HG03521 (cell line): ENCODE measurements around the gene SLC27A5.
"Not testable (repeated sequence)": the region's sequence is repeated elsewhere in the genome, so short reads cannot be mapped to it uniquely, and the experiment has no call there.

Experiments
- ATAC-seq: cut with Tn5 transposase; IDR thresholded peaks from one replicate; pipeline ENCODE4 v1.9.1; 2021; ENCODE audit warnings: mild to moderate bottlenecking, moderate library complexity; ENCODE audit not compliant: unreplicated experiment

The SLC27A5 gene

DNA sequence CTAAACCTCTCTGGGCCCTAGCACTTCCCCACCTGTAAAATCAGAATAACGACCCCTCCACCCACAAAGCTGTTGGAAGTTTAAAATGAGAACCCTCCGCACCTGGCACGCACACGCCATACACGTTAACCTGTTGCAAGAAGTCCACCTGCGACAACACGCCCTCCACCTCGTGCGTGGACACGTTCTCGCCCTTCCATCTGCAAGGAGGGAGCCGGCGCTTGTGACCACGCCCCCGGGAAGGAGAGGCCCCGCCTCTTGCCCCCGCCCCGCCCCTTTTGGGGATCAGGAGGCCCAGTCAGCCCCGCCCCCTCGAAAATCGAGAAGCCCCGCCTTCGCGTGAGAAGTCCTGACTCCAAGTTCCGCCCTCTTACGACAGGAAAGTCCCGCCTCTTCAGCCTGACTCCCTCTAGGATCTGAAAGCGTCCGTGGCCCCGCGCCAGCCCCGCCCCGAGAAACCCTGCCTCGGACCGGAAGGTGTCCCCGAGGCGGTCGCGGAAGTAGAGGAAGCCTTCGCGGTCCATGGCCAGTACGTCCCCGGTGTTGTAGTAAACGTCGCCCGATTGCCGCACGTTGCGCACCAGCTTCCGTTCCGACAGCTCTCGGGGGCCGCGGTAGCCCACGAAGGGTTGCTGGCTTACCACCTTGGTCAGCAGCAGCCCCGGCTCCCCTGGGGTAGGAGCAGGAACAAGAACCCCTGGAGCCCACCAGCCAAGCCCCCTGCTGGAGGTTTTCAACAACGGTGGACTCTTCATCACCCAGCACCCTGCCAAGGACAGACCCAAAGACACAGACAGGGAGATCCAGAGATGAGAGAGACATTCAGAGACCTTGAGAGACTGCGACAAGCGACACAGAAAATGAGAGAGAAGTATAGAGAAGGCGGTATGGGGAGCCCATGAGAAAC, 12.5 kb downstream of the SLC27A5 start:
- peak; percentile 89 for ATAC-seq

DNA sequence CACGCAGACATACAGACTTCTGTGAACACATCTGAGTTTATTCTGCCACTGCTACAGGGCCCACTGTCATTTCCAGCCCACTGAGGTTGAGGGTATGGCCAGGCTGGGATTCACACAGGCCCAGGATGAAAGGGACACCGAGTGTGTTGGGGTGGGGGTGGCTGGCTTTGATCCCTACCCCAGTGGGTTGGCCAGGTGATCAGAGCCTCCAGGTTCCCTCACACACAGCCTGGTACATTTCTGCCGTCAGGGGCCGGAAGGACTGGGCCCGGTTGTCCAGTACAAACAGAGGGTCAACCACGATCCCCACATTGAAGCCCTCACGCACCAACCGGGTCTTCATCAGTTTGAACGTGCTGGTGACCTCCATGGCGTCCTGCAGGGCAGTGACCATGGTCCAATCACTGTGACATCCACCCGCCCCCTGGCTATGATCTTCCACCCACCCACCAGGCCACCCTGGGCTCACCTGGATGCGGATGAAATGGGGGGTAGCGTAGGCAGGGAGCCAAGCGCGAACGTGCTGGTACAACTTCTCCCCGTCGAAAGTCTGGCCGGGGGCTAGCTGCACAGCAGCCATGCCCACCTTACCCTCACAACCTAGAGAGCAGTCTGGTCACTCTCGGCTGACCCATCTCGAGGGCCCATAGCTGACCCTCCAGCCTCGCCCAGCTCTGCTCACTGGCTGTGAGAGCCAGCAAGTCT, 13.3 kb downstream of the SLC27A5 start:
- ATAC-seq = no peak

DNA sequence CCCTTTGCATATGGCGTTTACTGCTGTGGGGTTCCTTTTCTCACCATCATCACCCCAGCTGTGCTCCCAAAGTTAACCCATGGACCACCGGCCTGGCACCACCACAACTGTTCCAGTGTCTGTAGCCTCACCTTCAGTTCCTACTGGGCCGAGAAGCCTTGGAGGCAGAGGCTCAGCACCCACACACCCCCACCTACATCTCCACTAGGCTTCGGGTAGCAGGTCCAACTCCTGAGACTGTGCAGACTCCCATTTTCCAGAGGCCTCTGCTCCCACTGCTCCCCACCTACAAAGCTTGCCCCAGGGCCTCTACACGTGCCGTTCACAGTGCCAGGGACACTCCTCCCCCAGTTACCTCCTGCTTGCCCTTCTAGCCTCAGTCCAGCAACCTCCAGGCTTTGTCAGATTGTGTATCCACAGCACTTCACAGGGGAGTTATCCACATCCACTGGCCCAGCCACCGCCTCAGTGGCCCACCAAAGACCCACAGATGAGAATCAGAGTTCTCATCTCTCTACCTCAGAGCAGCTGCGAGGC, 14.1 kb downstream of the SLC27A5 start:
- ATAC-seq = no peak

DNA sequence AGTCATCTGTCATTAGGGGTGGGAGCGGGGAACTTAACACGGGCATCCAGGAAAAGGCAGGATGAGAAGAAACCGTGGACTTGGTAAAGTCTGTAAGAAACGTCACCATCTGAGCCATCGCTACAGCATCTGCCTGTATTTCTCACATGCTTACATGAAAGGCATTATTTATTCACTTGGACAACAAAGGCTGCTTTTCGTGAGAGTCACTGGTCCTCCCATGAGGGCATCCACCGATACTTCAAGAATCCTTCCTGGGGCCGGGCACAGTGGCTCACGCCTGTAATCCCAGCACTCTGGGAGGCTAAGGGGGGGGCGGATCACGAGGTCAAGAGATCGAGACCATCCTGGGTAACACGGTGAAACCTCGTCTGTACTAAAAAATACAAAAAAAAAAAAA, 19.5 kb downstream of the SLC27A5 start:
- no peak for ATAC-seq

DNA sequence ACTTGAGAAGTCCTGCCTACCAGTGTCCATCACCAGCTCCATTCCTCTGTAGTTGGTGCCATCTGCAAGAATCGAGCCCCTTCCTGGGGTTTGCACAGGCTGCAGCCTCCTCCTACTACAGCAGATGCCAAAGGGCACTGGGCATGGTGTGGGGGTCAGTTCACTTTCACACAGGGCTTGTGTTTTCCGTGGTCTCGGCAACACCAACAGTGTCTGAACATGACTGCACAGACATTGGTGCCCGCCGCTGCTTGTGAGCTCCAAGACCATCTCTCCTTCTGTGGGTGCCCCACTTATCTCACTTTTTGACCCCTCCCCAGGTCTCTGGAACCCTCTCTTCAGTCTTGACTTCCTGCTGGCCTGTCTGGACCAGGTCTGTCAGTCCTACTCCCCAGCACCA, 20.4 kb downstream of the SLC27A5 start:
- no peak for ATAC-seq

DNA sequence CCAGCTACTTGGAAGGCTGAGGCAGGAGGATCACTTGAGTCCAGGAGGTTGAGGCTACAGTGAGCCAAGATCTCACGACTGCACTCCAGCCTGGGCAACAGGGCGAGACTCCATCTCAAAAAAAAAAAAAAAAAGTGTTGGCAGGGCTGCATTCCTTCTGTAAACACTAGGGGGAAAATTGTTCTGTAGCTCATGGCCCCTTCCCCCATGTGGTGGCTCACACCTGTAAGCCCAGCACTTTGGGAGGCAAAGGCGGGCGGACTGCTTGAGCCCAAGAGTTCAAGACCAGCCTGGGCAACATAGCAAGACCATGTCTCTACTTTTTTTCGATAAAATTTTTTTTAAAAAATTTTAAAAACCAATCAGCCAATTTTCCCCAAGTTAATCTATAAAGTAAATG, 27.4 kb downstream of the SLC27A5 start:
- ATAC-seq = not testable (repeated sequence)

DNA sequence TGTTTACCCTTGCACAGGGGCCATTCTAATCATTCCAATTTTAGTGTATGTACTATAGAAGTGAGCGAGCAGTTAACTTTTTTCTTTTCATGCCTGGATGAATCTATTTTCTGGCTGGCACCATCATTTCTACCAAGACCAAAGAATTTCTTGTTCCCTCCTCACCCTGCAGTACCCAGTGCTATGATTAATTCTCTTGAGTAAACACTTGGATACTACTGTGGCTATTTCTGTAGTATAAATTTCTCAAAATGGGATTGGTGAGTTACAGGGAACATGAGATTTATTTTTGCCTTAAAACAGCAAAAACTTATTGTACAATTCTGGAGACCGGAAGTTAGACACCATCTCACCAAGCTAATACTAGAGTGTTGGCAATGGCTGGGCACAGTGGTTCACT, 28.0 kb downstream of the SLC27A5 start:
- no peak for ATAC-seq

DNA sequence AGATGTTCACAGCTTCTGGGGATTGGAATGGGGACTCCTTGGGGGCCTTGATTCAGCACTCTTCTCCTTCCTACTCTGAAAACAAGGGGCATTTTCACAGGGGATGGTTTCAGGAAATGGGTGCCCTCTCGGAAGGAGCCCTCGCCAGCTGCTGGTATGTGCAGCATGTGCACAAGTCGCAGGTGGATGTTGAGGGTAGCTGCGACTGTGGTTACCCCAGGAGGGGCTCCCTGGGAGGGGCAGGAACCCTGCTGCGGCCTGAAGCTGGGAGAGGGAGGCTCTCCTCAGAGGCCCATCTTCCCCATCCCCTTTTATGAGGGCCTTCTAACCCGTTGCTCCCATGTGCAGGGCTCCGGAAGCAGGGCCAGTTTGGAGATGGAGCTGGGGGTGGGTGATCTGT, 29.4 kb downstream of the SLC27A5 start:
- no peak for ATAC-seq

DNA sequence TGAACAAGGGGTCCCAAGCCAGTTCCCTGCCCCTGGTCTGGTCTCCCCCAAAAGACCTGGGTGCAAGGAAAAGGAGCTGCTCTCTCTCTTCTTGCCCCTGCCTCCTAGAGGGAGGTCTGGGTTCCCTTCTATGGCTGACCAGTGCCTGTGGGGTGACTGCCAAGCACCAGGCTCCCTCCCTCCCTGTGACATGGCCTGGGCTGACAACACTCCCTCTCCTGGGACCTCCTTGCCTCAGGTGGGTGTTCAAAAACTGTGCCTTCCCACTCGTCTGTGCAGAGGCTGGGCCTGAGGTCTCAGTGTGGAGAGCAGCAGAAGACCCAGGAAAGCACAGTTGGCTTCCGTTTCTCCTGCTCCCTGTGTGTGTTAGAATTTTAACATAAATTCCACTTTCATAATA, 31.0 kb downstream of the SLC27A5 start:
- no peak for ATAC-seq

DNA sequence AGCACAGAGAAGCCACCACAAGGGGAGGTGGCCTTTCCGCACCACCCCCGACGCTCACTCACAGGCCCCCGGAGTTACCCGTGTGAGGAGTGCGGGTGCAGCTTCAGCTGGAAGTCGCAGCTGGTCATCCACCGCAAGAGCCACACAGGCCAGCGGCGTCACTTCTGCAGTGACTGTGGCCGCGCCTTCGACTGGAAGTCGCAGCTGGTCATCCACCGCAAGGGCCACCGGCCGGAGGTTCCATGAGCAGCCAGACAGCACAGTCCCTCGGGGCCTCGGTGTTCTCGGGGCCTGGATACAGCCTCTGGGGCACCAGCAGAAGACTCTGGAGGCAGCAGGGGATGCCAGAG, 31.3 kb downstream of the SLC27A5 start:
- no peak for ATAC-seq

DNA sequence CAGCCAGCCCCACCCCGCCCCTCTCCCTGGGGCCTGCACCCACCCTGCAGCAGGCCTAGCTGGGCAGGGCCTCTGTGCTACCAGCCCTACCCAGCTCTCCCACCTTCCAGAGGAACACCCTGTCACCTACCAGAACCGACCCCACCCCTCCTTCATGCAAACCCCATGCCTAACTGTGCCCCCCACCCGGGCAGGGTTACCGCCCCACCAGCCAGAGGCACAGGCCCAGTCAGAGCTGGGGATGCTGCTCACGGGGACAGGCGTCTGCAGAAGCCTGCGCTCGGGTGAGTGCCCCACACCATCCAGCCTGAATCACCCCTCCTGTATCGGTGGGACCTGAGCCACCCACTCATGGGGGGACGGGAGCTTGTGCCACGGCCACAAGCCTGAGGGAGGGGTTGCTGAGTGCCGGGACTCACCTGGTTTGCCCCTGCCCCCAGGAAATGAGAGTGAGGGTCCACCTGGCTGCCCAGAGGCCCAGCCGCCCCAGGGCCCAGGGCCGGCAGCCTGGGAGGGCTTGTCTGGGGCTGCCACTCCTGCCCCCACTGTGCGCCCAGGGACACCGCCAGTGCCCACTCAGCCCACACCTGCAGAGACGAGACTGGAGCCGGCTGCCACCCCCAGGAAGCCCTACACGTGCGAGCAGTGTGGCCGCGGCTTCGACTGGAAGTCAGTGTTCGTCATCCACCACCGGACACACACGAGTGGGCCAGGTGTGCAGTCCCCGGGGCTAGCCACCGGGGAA, 31.9 kb downstream of the SLC27A5 start:
- ATAC-seq = no peak

DNA sequence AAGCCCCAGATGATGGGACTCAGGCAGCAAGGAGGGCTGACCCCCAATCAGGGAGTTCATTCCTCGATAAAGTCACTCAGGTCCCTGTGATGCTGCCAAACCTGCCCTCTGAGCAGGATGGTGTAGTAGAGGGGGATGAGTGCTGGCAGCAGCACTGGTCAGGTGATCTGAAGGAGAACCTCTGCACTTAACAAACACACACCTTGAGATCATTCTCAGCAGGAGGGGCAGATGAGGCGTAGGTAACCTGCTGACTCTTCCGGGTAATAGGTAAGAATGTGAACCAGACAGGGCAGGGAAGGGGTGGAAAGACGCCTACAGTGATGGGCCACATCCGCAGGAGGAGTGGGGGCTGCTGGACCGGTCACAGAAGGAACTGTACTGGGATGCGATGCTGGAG, 32.5 kb downstream of the SLC27A5 start:
- no peak for ATAC-seq

DNA sequence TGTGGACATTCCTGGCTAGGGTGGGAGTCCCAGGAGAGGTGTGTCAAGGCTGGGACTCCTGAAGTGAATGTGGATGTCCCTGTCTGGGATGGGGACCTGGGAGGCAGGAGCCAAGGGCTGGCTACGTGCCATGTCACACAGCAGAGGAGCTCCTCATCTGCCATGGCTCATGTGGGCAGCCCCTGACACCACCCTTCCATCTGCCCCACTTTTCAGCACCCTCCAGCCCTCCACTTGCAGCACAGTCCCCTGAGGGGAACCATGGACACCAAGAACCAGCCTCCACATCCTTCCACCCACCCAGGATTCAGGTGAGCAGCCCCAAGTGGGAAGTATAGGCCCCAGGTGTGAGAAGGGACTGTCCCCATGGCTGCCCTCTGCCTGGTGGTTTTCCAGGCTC, 33.9 kb downstream of the SLC27A5 start:
- no peak for ATAC-seq

DNA sequence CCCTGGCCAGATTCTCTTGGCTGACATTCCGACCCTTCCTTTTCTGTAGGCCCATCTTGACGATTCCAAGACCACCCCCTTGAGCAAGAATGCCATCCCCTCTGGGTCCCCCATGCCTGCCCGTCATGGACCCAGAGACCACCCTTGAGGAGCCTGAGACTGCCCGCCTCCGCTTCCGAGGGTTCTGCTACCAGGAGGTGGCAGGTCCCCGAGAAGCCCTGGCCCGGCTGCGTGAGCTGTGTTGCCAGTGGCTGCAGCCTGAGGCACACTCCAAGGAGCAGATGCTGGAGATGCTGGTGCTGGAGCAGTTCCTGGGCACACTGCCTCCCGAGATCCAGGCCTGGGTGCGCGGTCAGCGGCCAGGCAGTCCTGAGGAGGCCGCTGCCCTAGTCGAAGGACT, 34.7 kb downstream of the SLC27A5 start:
- ATAC-seq = no peak

DNA sequence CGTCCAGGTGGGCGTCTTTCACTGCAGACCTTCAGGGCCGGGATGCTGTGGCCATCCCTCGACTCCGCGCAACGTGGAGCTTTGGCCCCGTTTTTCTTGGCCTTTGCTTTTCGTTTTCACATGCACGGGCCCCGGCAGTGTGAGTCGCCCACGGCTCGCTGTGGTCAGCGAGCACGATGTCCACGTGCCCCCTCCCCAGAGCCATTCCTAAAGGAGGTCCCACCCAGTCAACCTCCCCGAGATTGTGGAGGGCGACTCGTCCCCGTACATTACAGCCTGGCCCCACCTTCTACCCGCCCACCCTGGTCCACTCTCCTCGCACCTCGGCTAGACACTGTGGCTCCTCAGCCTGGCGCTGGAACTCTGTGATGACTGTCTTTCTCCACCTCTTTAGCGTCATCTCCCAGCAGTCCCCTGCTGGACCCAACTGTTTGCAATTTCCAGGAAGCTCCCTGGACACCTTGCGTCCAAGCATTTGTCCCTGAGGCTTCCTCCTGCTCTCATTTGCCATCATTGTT, 35.2 kb downstream of the SLC27A5 start:
- peak; percentile 3 for ATAC-seq

DNA sequence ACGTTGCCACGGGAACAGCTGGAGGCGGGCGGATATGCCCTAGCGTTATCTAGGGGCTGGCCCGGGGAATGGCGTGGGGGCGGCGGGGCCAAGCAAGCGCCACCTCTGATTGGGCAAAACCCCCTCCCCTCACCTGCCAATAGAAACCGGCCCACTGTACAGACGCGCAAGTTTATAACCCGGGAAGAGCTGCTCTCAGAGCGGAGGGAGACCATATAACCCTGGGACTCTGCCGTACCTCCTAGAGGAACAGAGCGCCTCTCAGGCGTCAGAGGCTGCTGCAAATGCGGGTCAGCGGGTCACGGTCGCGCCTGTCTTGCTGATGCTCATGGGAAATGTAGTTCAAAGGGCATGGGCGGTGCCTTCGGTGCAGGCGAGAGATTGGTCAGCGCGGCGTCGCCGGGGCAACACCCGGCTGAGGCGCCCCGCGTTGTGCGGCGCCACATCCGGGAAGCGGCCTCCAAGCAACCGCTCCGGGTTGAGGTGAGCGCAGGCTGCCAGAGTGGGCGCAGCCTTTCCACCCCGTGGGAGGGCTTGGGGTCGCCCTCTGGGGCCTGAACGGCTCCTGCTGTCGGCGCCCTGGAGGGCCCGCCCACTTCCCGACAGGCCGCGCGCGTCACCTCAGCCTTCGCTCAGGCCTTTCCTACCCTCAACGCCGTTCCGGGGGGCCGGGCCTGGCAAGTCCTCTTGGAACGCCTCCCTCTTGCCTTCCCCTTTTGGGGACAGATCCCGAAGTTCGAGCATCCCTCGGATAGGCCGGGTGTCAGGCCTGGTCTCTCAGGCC, 35.9 kb downstream of the SLC27A5 start, which contains the start of gene ZNF446:
TSS of gene ZNF446 (plus strand) at position 639 of the 784 bp plus-strand sequence. CDS start 867 bp downstream, outside the sequence.
- ATAC-seq = peak; percentile 76

DNA sequence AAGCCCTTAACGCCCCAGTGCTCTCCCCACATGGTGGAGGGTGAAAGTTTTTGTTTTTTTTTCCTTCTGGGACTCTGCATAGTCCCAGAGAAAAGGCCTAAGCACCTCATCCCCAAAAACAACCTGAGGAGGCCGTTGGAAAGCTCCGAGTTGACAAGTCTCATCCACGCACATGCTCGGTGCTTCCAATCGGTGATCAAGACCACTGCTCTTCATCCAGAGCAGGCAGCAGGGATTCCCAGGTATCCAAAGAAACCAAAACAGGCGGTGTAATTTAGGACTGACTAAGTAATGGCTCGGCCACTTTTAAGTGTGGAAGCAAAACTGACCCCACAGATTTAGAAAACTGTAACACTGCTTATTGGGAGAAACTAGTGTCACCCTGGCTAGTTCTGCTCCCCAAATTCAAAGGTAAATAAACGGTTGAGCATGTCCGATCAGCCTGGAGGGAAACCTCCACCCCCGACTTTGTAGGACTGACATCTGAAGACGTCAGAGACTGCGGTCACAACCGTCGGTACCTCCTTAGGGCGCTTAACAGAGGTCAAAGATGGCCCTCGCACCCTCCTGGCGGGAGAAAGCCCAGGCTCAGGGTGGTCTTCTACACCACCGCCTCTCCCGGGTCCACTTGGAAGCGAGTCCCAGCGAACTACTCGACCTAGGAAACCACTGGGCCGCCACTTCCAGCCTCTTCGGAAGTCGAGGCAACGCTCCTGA, 36.6 kb downstream of the SLC27A5 start:
- ATAC-seq = peak; percentile 2

DNA sequence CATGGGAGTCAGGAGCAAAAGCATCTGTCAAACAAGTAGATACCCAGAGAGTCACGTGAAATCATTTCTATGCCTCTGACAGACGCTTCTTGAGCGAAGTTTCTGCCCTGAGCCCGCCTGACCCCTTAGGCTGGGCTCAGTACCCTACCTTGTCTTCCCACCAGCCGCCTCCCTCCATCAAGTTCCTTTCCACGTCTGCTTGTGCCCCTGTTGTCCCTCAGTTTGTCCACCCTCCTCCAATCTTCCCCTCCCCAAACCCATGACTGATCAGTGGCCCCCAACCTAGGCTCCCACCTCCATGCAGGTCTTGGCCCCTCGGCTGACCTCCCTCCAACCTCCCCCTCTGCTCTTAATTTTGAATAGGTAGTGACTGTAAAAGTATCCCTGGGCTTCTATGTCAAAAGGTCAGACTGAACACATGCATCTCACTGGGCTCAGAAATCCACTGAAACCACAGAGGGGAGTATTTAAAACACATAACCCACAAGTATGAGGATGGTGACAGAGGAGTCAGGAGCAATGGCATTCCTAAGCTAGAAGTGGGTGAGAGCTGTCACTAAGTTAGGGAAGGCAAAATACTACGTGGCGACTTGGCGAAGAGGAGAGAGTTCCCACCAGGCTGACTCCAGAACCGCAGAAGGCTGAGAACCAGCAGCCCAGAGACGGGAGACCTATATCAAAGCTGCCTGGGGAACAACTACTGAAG, 37.3 kb downstream of the SLC27A5 start:
- ATAC-seq = no peak

DNA sequence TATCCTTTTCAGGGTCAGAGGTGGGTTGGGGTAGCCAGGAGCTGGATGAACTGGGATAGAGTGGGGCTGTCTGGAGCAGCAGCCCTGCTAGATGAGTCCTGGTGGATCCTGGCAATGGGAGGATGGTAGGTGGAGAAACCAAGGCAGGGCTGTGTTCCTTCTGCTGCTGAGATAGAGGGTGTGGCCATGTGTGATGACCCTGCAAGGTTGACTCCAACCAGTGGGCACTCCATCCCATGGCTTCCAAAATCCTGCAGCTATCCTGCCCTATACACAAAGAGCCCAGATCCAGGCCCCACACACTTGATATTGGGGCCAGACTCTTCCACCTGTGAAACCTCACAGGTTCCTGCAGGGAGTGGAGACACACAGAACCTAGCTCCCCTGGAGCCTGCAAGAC, 38.0 kb downstream of the SLC27A5 start:
- no peak for ATAC-seq
